PFSK-1 (cell line): ENCODE results near the gene FLT3.

Source experiments
- FOXP2 ChIP-seq: optimal IDR thresholded peaks from 2 replicates; pipeline ENCODE3; 2011; ENCODE audit warnings: borderline replicate concordance, control low read depth, inconsistent platforms; ENCODE audit not compliant: insufficient read depth; ENCODE audit errors: extremely low read length, extremely low read depth
- POLR2AphosphoS5 ChIP-seq: IDR thresholded peaks from 2 replicates; pipeline ENCODE4 v1.6.1; 2012; ENCODE audit warnings: low read depth, mild to moderate bottlenecking, control low read depth, low read length, moderate library complexity
- REST ChIP-seq, 2 experiments: IDR thresholded peaks; 2 replicates each; pipeline versions ENCODE4 v1.6.1 to v1.8.0; 2011 to 2012; ENCODE audit warnings: low read depth in 2 of 2, low read length in 2 of 2, control low read depth in 1 of 2, inconsistent platforms in 1 of 2, mild to moderate bottlenecking in 1 of 2, moderate library complexity in 1 of 2; ENCODE audit not compliant: insufficient read depth in 1 of 2
- SIN3A ChIP-seq: IDR thresholded peaks from 2 replicates; pipeline ENCODE4 v1.6.1; 2012; ENCODE audit warnings: mild to moderate bottlenecking, low read length, moderate library complexity, borderline replicate concordance; ENCODE audit not compliant: insufficient read depth
- TAF1 ChIP-seq: IDR thresholded peaks from 2 replicates; pipeline ENCODE4 v1.6.1; 2012; ENCODE audit warnings: low read length, control low read depth, borderline replicate concordance; ENCODE audit not compliant: insufficient read depth

The FLT3 gene

GRCh38 chr13:28097503-28097902, 2.9 kb downstream of the FLT3 start:
- TF ChIP-seq FOXP2, result no peak
- no peak for TF ChIP-seq SIN3A
- TF ChIP-seq REST (IDR thresholded peaks at IDR 0.05; ENCODE audit: insufficient read depth in 1 of 2, low read depth in 2 of 2, low read length in 2 of 2), result no peak

GRCh38 chr13:28094306-28094705, 6.1 kb downstream of the FLT3 start:
- TF ChIP-seq POLR2AphosphoS5 (no peak), TAF1 (no peak), FOXP2 (no peak), SIN3A (no peak), REST (IDR thresholded peaks at IDR 0.05; ENCODE audit: insufficient read depth in 1 of 2, low read depth in 2 of 2, low read length in 2 of 2) (no peak)

GRCh38 chr13:28093881-28094280, 6.5 kb downstream of the FLT3 start:
- TF ChIP-seq FOXP2 (no peak), POLR2AphosphoS5 (no peak), REST (IDR thresholded peaks at IDR 0.05; ENCODE audit: insufficient read depth in 1 of 2, low read depth in 2 of 2, low read length in 2 of 2) (no peak), SIN3A (no peak), TAF1 (no peak)

- TF ChIP-seq REST (IDR thresholded peaks at IDR 0.05; ENCODE audit: insufficient read depth in 1 of 2, low read depth in 2 of 2, low read length in 2 of 2) (no peak), POLR2AphosphoS5 (no peak), SIN3A (no peak), FOXP2 (no peak), TAF1 (no peak)
Measured at GRCh38 chr13:28092431-28092830, 7.9 kb downstream of the FLT3 start.

GRCh38 chr13:28089065-28089464, 11.3 kb downstream of the FLT3 start:
- no peak for TF ChIP-seq SIN3A
- no peak for TF ChIP-seq TAF1
- no peak for TF ChIP-seq FOXP2
